Measurements from ENCODE around the gene SHC3. TPM values are rescaled to one million over a fixed set of nuclear protein-coding genes. Genes with fewer than 3 reads are reported as not detected.

SHC3 gene
- total RNA-seq (2014; rRNA removed; shearing (Covaris generic)) (2.5 and 2.9 TPM in 2 replicates), polyA plus RNA-seq (2016; fragmentation: Nextera tagmentation; extraction: Ambion mirVana) (1.1 and 1.3 TPM in 2 replicates)
- long read RNA-seq: 0 reads

- Mint-ChIP-seq H3K27me3 (ENCODE audit: insufficient read depth, low read depth, poor library complexity) (peaks cover 49% of the 10 kb centered on the region), H3K36me3 (ENCODE audit: low read depth) (no peaks in the 10 kb centered on the region; the same call in 2 of the 3 replicates), H3K9me3 (no peaks in the 10 kb centered on the region), H3K27ac (no peak within 1 kb of the TSS), H3K4me1 (peaks cover 48% of the 10 kb centered on the region), H3K4me3 (peak within 1 kb of the TSS; percentile 74)
- Histone ChIP-seq H3K9me2 (ENCODE audit: insufficient read depth) (no peaks in the 10 kb centered on the region), H3K27me3 (ENCODE audit: insufficient read depth) (peaks cover 46% of the 10 kb centered on the region), H3K36me3 (ENCODE audit: insufficient read depth) (no peaks in the 10 kb centered on the region), H2AFZ (peak within 1 kb of the TSS; percentile 87), H3K4me1 (ENCODE audit: insufficient read depth) (peaks cover 28% of the 10 kb centered on the region), H4K20me1 (replicated peaks; ENCODE audit: insufficient read depth) (peaks cover 6% of the 10 kb centered on the region; the same call in 1 of the 2 replicates), H3F3A (replicated peaks; ENCODE audit: low read depth) (peaks cover 7% of the 10 kb centered on the region; the same call in 1 of the 2 replicates), H3K4me2 (peak within 1 kb of the TSS; percentile 95), H3K79me2 (replicated peaks; ENCODE audit: insufficient read depth) (peaks cover 14% of the 10 kb centered on the region; the same call in 1 of the 2 replicates), H3K4me3 (peak within 1 kb of the TSS; percentile 76), H3K27ac (ENCODE audit: low read depth) (no peak within 1 kb of the TSS)
- peak; percentile 40 for ATAC-seq
- peak; percentile 67 for DNase-seq (ENCODE audit: low spot score)
- TF ChIP-seq POLR2AphosphoS5 (IDR thresholded peaks at IDR 0.05; ENCODE audit: low read depth): 0 out of 2 replicates have a peak, but pooled peaks have one; percentile 36
- 0 out of 2 replicates have a peak, but pooled peaks have one; percentile 36 for TF ChIP-seq ETS1 (IDR thresholded peaks at IDR 0.05)
- no peak for TF ChIP-seq NANOG (IDR thresholded peaks at IDR 0.05; ENCODE audit: borderline replicate concordance)
- no peak for TF ChIP-seq EZH2phosphoT487 (IDR thresholded peaks at IDR 0.05; ENCODE audit: unreplicated experiment)
- peak; percentile 48 for TF ChIP-seq EZH2 (IDR thresholded peaks at IDR 0.05; ENCODE audit: low read depth, unreplicated experiment)
Observed at GRCh38 chr9:89177944-89178829, at the start of gene SHC3. SHC3 (minus strand) TSS chr9:89178818; CDS start chr9:89178460, 358 bp downstream.

DNA sequence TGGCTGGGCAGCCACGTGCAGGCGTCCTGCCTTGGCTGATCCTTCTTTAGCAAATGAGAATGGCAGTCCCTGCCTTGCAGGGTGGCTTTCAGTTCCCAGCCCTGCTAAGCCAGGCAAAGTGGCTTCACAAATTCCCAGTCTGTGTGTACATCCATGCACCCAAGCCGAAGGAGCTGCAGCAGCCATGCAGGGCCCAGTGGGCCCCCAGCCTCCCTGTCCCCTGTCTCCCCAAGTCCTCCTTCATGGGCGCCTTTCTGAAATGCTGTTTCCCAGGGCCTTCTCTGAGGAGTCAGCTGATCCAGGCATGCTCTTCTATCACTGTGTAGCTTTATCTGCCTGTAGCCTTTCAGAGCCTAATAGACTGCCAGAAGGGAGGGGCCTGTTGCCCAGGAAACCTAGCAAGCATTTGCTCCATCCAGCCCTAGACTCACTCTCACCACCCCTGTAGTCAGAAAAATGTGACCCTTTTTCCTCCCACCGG is 47.4 kb upstream of the SHC3 start:
- peaks cover 4% of the 10 kb centered on the region; the same call in 1 of the 2 replicates for H4K20me1 ChIP-seq (replicated peaks; ENCODE audit: insufficient read depth)
- Mint-ChIP-seq H3K27me3 (ENCODE audit: insufficient read depth, low read depth, poor library complexity) (peaks cover 7% of the 10 kb centered on the region), H3K27ac (peak overlapping the region; percentile 29; the same call in 1 of the 2 replicates), H3K4me1 (peaks cover 20% of the 10 kb centered on the region), H3K9me3 (peaks cover under 1% of the 10 kb centered on the region), H3K4me3 (no peak overlapping the region), H3K36me3 (ENCODE audit: low read depth) (no peaks in the 10 kb centered on the region)
- no peaks in the 10 kb centered on the region for H3K79me2 ChIP-seq (replicated peaks; ENCODE audit: insufficient read depth)
- H3K4me1 ChIP-seq (ENCODE audit: insufficient read depth): peaks cover 10% of the 10 kb centered on the region; the same call in 1 of the 2 replicates
- H3K4me3 ChIP-seq: no peak overlapping the region
- no peaks in the 10 kb centered on the region for H3K36me3 ChIP-seq (ENCODE audit: insufficient read depth)
- no peaks in the 10 kb centered on the region for H3K9me2 ChIP-seq (ENCODE audit: insufficient read depth)
- no peaks in the 10 kb centered on the region for H3K27me3 ChIP-seq (ENCODE audit: insufficient read depth)
- peak; percentile 100 for ATAC-seq
- no peaks in the 10 kb centered on the region for H3F3A ChIP-seq (replicated peaks; ENCODE audit: low read depth)
- peak overlapping the region; percentile 90 for H2AFZ ChIP-seq
- peak overlapping the region; percentile 60 for H3K4me2 ChIP-seq
- peak; percentile 83 for DNase-seq (ENCODE audit: low spot score)
- no peak overlapping the region for H3K27ac ChIP-seq (ENCODE audit: low read depth)
- TF ChIP-seq EZH2 (IDR thresholded peaks at IDR 0.05; ENCODE audit: low read depth, unreplicated experiment) (no peak), JUNB (IDR thresholded peaks at IDR 0.05; ENCODE audit: unreplicated experiment) (no peak), CTCF (conservative IDR thresholded peaks at IDR 0.05; ENCODE audit: low read depth in 2 of 2) (no peak), ETS1 (IDR thresholded peaks at IDR 0.05) (no peak), POLR2AphosphoS5 (IDR thresholded peaks at IDR 0.05; ENCODE audit: low read depth) (no peak), ZNF114 (CRISPR knock-in tag; IDR thresholded peaks at IDR 0.05) (no peak), STAT1 (IDR thresholded peaks at IDR 0.05; ENCODE audit: unreplicated experiment) (no peak), NANOG (IDR thresholded peaks at IDR 0.05; ENCODE audit: borderline replicate concordance) (no peak), CREB1 (CRISPR knock-in tag; IDR thresholded peaks at IDR 0.05; ENCODE audit: low read depth) (no peak), EZH2phosphoT487 (IDR thresholded peaks at IDR 0.05; ENCODE audit: unreplicated experiment) (no peak), ZNF331 (CRISPR knock-in tag; IDR thresholded peaks at IDR 0.05; ENCODE audit: low read depth) (no peak)
- TF ChIP-seq, protein P1, sequence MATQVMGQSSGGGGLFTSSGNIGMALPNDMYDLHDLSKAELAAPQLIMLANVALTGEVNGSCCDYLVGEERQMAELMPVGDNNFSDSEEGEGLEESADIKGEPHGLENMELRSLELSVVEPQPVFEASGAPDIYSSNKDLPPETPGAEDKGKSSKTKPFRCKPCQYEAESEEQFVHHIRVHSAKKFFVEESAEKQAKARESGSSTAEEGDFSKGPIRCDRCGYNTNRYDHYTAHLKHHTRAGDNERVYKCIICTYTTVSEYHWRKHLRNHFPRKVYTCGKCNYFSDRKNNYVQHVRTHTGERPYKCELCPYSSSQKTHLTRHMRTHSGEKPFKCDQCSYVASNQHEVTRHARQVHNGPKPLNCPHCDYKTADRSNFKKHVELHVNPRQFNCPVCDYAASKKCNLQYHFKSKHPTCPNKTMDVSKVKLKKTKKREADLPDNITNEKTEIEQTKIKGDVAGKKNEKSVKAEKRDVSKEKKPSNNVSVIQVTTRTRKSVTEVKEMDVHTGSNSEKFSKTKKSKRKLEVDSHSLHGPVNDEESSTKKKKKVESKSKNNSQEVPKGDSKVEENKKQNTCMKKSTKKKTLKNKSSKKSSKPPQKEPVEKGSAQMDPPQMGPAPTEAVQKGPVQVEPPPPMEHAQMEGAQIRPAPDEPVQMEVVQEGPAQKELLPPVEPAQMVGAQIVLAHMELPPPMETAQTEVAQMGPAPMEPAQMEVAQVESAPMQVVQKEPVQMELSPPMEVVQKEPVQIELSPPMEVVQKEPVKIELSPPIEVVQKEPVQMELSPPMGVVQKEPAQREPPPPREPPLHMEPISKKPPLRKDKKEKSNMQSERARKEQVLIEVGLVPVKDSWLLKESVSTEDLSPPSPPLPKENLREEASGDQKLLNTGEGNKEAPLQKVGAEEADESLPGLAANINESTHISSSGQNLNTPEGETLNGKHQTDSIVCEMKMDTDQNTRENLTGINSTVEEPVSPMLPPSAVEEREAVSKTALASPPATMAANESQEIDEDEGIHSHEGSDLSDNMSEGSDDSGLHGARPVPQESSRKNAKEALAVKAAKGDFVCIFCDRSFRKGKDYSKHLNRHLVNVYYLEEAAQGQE (IDR thresholded peaks at IDR 0.05; ENCODE audit: unreplicated experiment): no peak

All from GM23338 (cell line).